HTR-8/SVneo (cell line): ENCODE results near the gene PFDN5.
"Not testable (repeated sequence)": the region's sequence is repeated elsewhere in the genome, so short reads cannot be mapped to it uniquely, and the experiment has no call there.

Experiments used
- DNase-seq: peaks from one replicate; pipeline ENCODE4 v3.0.0; 2011; ENCODE audit warnings: low spot score, mixed read lengths; ENCODE audit not compliant: insufficient read length
- FAIRE-seq: peaks from 2 replicates; lab custom pipeline; 2011; peaks lifted over from hg19 to GRCh38; lab: Jason Lieb, UNC

Gene PFDN5

GRCh38 chr12:53325511-53326061 is 30.2 kb downstream of the PFDN5 start:
- FAIRE-seq = no peak
- DNase-seq = no peak

- FAIRE-seq = no peak
- no peak for DNase-seq
These were observed 31.3 kb downstream of the PFDN5 start for GRCh38 chr12:53326460-53327185.

DNA sequence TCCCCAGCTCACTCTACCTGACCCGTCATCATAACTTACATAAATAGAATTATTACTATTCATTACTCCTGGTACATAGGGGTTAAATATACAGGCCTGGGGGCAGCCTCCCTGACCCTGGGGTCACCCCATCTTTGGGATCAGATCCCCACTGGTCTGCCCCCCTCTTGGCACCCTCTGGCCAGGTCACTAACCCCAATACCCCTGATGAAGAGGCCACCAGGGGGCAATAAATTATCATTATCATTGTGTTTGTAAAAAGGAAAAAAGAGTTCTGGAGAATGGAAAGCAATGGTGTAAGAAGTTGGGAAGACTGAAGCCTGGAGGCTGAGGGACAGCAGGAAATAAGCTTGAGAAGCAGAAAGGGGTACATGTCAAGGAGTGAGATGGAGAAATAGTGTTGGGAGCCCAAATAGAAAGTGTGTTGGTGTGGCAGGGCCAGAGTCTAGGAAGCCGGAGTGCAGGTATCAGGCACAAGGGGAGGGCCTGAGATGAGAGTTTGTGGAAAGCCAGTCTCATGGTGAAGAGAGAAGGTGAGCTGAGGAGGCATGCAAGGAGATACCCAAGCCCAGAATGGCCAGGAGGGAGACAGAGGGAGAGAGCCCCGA is 32.2 kb downstream of the PFDN5 start:
- peak; percentile 25 for DNase-seq
- FAIRE-seq = no peak

DNA sequence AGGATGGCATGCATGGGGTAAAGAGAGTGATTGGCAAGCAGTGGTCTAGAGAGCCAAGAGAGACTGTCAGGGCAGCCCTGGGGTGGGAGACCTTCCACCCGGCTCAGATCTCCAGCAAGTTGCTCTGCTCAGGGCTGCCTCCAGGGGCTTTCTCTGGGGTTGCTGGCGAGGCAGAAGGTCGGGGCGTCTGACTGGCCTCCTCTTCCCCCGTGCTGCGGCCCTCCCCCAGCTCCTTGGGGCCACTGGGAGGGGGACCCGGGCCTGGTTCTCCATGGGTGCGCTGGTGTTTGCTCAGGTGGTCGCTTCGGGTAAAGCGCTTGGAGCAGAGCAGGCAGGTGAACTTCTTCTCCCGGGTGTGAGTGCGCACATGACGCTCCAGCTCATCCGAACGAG is 32.7 kb downstream of the PFDN5 start:
- no peak for DNase-seq

DNA sequence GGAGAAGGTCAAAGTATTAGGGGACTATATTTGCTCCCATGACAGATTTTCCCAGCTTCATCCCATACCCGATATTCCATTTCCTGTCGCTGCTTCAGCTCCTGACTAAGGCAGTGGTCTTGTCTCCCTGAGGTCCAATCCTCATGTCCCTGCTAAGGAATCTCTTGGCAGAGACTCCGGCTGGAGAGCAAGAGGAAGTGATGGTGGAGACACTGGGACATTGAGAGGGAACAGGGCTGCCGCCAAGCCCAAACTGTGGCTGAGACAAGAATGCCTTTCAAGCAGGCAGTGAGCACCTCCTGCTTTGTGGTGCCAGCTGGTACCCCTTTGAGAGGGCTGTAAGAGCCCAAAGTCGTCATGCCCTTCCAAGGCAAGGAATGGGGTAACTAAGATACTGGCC is 35.3 kb downstream of the PFDN5 start:
- DNase-seq (no peak), FAIRE-seq (no peak)

More for the DNA sequence above, 32.7 kb downstream of the PFDN5 start:
- no peak for FAIRE-seq

GRCh38 chr12:53332339-53332738 is 37.0 kb downstream of the PFDN5 start:
- not testable (repeated sequence) for DNase-seq, FAIRE-seq

DNA sequence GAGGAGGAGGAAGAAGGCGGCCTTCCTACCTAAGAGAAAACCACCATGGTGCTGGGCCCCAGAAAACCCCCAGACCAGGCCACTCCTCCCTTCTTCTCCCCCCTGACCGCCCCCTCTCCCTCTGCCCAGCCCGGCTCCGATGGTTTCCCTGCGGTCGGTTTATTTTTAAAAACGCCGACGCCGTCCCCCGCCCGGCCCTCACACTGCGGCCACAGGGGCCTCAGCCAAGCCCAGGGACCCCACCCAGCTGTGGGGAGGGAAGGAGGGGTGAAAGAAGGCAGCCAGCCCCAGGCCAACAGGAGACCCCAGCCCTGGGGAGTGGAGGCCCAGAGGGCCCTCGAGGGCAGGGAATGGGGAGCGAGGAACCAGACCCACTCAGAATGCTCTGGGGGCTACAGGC is 37.4 kb downstream of the PFDN5 start:
- DNase-seq (no peak), FAIRE-seq (no peak)

DNA sequence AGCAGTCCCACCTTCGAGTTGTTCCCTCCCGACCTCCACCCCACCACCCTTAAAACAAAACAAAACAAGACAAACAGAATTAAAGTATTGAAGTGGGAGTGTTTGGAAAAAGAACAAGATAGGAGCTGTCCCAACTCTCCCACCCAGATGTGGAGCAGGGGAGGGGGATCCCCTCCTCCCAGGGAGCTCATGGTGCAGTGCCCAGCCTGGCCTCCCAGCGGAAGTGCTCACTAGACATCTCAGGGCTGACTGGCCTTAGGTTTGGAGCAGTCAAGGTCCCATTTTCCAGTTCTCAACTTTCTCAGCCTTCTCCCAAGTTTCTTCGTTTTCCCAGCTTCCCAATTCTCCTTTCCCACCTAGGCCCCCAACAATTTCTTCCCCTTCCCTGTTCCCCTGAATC is 37.9 kb downstream of the PFDN5 start:
- FAIRE-seq (no peak), DNase-seq (no peak)

DNA sequence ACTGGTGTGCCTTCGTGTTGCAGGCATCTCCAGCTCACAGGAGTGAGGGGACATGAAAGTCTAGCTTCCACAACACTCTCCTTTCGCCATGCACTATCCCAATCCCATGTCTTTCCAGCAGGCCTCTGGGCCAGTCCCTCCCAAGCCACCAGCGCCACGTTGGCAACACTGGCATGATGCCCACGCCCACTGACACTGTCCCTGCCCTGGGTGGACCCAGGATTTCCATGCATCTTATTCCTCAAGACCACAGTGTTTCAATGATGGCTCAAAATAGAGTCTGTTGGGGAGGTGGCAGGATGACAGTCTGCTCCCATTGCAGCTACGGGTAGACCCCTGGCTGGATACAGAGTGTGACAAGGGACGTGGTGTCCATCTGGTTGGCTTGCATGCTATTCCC is 38.5 kb downstream of the PFDN5 start:
- no peak for DNase-seq
- no peak for FAIRE-seq

- DNase-seq = no peak
- no peak for FAIRE-seq
These were observed 39.5 kb downstream of the PFDN5 start for GRCh38 chr12:53334822-53335221.

DNA sequence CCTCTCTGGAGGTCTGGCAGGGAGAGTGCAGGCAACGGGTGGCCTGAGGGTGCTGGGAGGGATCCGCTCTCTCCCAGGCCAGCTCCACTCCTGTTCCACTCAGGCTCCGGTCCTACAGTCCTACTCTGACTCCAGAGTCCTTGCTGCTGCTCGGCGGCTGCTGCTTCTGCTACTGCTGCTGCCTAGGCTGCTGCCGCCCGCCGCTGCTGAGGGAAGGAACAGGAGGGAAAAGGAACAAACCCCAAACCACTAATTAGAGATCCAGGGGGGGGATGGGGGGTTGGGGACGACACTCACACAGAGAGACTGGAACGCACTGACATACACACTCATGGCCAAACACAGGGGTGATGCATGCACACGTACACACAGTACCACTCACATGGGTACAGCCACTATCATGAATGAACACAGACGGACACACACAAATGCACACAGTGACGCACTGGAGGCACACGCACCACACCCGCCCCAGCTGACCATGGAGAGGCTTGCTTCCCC is 40.9 kb downstream of the PFDN5 start, which contains the start of gene SP7:
TSS of gene SP7 (minus strand) at position 174 of the 501 bp plus-strand sequence. CDS start 708 bp downstream, outside the sequence.
- DNase-seq (no peak), FAIRE-seq (no peak)

DNA sequence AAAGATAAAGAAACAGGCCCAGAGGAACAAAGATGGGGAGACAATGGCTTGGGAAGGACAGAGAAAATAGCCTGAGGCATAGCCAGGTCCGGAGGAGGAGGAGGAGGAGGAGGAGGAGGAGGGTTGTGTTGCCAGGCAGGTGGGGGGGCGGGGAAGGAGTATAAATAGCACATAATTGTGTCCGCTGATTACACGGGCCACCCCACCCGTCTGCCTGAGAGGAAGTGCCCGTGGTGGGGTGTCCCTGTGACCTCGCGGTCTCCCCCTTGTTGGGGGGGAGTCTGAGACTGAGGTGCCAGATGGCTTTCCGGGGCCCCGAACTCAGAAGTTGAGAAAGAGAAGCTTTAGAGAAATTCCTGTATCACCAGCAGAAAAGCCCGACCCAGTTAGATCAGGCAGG is 42.7 kb downstream of the PFDN5 start:
- FAIRE-seq (no peak), DNase-seq (no peak)

DNA sequence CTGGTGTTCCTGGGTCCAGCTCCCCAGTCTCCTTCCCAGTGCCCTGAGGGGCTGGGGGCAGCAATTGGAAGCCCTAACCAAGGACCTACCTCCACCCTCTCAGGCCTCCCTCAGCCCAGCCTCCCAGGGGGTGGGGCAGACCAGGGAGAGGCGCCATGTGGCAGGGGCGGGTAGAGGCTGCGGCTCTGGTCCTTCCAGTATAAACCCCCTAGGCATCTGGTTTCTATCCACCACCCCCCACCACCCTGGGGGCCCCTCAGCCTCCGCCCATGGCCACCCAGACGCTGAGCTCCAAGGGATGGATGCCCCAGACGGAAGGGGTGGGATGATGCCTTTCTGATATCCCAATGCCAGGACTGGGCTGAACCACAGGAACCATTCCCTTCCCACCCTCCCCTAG is 43.6 kb downstream of the PFDN5 start:
- FAIRE-seq = no peak
- DNase-seq = no peak

DNA sequence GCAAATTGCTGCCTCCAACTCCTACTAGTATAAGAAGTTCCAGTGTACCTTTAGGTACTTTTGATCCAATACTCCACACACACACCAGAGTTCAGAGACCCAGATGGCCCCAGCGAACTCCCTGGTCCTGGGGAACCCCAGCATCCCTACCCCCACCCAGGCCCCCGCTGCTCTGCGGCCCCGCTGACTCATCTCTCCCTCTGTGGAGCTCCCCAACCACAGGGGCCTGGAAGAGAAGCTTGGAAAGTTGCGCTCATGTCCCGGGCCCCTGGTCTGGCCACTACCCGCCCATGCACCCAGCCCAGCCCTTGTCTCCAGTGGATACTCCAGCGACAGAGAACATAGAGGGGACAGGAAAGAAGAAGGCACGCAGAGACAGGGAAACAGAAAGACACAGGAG is 45.1 kb downstream of the PFDN5 start:
- no peak for DNase-seq
- no peak for FAIRE-seq

GRCh38 chr12:53343449-53343848 is 48.1 kb downstream of the PFDN5 start:
- no peak for DNase-seq
- FAIRE-seq = no peak

- no peak for FAIRE-seq
- no peak for DNase-seq
These were observed 48.6 kb downstream of the PFDN5 start for GRCh38 chr12:53343969-53344368.

- no peak for FAIRE-seq
- DNase-seq = no peak
These were observed 49.1 kb downstream of the PFDN5 start for GRCh38 chr12:53344487-53344823.

DNA sequence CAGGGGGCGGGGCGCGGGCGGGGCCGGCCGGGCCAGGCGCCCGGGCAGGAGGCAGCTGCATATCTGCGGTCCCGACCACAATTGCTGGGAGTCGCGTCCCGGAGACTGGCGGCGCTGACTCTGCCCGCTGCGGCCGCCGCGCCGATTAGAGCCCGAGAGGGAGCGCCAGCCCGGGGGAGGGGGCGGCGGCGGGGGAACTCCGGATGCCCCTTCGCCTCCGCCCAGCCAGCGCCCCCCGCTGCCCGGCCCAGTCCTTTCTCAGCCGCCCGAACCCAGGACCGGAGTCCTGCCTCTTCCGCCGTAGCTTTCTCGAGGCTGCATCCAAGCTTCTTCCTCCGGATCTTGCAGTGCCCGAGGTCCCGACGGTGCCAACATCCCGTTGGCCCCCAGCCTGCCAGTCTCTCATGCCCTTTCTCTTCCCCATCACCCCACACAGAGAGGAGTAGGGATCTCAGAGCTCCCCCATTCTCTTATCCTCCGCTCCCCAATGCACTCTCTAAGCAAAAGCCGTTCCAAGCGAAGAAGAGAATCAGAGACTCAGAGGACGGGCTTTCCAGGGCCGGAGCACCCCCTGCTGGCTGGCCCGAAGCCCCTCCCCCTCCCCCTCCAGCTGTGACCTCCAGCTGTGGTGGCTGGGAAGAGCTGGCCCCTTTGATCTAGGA is 49.6 kb downstream of the PFDN5 start:
- FAIRE-seq (no peak), DNase-seq (peak; percentile 72)

DNA sequence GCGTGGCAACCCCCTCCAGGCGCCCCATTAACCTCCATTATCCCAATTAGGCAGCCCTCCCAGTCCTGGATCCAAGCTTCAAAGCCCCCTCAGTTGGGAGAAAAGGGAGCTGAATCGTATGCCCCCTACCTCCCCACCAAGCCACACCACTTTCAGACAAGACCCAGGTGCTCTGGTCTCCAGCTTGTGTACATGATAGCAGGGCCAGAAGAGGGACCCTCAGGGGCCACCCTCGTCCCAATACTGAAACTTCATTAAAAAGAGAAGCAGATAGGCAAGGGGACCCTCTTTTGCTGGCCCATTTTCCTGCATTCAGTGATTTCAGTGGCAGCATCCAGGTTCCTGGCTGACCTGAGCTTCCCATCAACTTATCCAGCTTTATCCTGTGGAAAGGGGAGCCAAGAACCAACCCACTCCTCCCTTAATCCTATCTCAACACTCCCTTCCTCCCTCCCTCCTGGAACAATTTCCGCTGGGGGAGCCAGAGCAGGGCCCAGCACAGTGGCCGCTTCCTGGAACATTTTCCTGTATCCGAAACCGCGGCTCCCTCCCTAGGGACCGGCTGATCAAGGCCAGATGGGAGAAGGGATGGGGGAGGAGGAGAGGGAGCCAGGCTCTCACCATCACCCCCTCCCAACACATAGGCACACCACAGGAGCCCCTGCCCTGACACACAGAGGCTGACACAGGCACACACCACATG is 50.3 kb downstream of the PFDN5 start:
- DNase-seq = no peak
- FAIRE-seq = no peak

DNA sequence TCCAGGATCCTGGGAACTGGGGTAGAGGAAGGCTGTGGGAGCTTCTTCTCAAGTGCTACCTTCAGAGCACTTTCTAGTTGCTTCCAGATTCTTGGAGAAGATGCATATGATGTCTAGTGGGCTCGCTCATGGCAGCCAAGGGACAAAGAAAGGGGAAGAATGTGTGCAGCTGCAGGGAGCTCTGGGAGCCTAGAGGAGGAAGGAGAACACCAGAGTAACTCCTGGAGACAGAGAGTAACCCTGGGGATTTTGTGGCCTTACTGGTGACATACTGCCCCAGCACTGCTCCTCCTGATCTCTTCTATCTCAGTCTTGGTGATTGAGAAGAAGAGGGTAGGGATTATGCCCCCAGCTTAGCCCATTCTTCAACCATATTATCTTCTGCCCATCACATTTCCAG is 51.1 kb downstream of the PFDN5 start:
- FAIRE-seq (no peak), DNase-seq (no peak)
